ENCODE data around the gene MAPRE2.

DNA sequence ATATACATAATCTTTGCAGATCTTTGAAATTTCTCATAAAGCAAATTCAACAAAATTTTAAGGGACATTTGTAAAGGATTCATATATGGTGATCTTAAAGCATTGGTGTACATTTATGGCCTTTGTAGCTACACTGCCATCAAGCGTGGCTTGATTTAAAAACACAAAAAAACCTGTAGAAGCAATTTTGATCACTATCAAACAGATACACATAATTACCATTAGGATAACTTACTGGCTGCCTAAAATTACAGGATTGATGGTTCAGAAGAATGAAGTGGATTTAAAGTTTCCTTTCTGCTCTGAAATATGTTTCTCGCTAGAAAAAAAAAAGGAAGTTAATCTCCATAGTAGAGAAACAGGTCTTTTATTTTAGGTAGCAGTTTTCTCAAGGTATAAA is 31.4 kb downstream of the MAPRE2 start:
- TF ChIP-seq TARDBP (CRISPR knock-in tag; IDR thresholded peaks at IDR 0.05) (no peak), STAT5B (CRISPR knock-in tag; IDR thresholded peaks at IDR 0.05) (no peak), CREB1 (IDR thresholded peaks at IDR 0.05) (no peak), CREB1 (CRISPR knock-in tag; IDR thresholded peaks at IDR 0.05) (no peak), MEIS1 (CRISPR knock-in tag; IDR thresholded peaks at IDR 0.05; ENCODE audit: borderline replicate concordance) (no peak), ZSCAN9 (CRISPR knock-in tag; IDR thresholded peaks at IDR 0.05; ENCODE audit: borderline replicate concordance) (no peak), KLF16 (CRISPR knock-in tag; IDR thresholded peaks at IDR 0.05) (no peak), ZBTB7A (CRISPR knock-in tag; IDR thresholded peaks at IDR 0.05) (no peak), ZZZ3 (CRISPR knock-in tag; IDR thresholded peaks at IDR 0.05; ENCODE audit: borderline replicate concordance) (no peak), CBX1 (IDR thresholded peaks at IDR 0.05; ENCODE audit: low read depth) (no peak)

All from HepG2 (cell line).